Stomach (tissue), 4 donors: ENCODE measurements around the gene OTUD1.

ENCODE experiments used
- CTCF ChIP-seq, 7 experiments: fragments of 450-650 bp in 4 of 7; fragments of 200-600 bp in 3 of 7; sonication (generic) in 3 of 7; IDR thresholded peaks; one replicate each; pipeline ENCODE4 v1.5.1; 2016 to 2019; ENCODE audit warnings: antibody characterized with exemption in 7 of 7, control low read depth in 2 of 7, mild to moderate bottlenecking in 1 of 7
- EP300 ChIP-seq: sonication (generic); formaldehyde crosslinking; IDR thresholded peaks from one replicate; pipeline ENCODE4 v1.6.1; 2017; ENCODE audit warnings: antibody characterized with exemption
- POLR2A ChIP-seq, 4 donors: fragments of 450-650 bp; IDR thresholded peaks; one replicate each; pipeline ENCODE4 v1.6.1; 2016; ENCODE audit warnings: antibody characterized with exemption in 4 of 4, control low read depth in 2 of 4, mild to moderate bottlenecking in 1 of 4, moderate library complexity in 1 of 4

- TF ChIP-seq CTCF (IDR thresholded peaks at IDR 0.05) (no peak), POLR2A (IDR thresholded peaks at IDR 0.05) (no peak), EP300 (no peak)
Observed at GRCh38 chr10:23412223-23412622, 26.7 kb upstream of the OTUD1 start.
